SU-DHL-6 (cell line): ENCODE measurements around the gene DENND2A.

Experiments used
- EZH2phosphoT487 ChIP-seq: fragments of 200-600 bp; sonication (generic), shearing (Covaris generic); conservative IDR thresholded peaks from 2 replicates; pipeline ENCODE4 v1.6.1; 2018; ENCODE audit warnings: mild to moderate bottlenecking, antibody characterized with exemption, low read length, moderate library complexity, mixed read lengths
- TF ChIP-seq, protein P1 (sequence below): fragments of 200-600 bp; sonication (generic); IDR thresholded peaks from one replicate; pipeline ENCODE4 v1.5.1; 2017; ENCODE audit warnings: antibody characterized with exemption, mild to moderate bottlenecking, low read length, moderate library complexity; ENCODE audit not compliant: insufficient read depth, poor library complexity, severe bottlenecking

DNA sequence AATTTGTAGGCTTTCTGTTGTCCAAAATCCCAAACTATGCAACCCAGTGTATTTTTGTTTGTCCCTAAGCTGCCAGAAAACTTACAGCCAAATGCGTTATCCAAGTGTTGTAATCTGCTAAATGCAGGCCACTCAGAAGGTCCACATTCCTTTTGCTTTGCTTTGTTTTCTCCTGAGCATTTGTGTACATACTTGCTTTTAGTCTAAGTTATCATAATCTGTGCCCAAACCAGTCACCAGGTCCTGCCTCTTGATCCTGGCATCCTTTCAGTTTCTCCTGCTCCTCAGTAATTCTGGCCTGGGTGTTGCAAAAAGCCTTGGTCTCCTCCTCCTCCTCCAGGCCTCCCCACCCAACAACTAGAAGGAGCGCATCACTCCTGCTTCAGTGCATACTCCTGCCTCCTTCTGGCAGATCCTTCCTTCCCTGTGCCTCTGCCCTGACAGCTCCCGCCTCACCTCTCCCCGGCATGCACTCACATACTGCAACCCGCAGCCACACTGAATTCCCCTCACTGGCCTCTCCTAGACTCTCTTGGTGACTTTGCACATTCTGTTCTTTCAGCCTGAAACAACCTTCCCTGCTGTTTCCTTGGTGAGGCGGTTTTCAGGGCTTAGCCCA, 2.3 kb downstream of the DENND2A start:
- TF ChIP-seq, protein P1, sequence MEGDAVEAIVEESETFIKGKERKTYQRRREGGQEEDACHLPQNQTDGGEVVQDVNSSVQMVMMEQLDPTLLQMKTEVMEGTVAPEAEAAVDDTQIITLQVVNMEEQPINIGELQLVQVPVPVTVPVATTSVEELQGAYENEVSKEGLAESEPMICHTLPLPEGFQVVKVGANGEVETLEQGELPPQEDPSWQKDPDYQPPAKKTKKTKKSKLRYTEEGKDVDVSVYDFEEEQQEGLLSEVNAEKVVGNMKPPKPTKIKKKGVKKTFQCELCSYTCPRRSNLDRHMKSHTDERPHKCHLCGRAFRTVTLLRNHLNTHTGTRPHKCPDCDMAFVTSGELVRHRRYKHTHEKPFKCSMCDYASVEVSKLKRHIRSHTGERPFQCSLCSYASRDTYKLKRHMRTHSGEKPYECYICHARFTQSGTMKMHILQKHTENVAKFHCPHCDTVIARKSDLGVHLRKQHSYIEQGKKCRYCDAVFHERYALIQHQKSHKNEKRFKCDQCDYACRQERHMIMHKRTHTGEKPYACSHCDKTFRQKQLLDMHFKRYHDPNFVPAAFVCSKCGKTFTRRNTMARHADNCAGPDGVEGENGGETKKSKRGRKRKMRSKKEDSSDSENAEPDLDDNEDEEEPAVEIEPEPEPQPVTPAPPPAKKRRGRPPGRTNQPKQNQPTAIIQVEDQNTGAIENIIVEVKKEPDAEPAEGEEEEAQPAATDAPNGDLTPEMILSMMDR, result no peak
- no peak for TF ChIP-seq EZH2phosphoT487
